Esophagus squamous epithelium (tissue), 5 donors: ENCODE data around the gene PHF12. TPM values are rescaled to one million over a fixed set of nuclear protein-coding genes. Genes with fewer than 3 reads are reported as not detected.
A peak's percentile ranks its signal among the peaks of the same experiment; 100 is the strongest.
"Not testable (repeated sequence)": the region's sequence is repeated elsewhere in the genome, so short reads cannot be mapped to it uniquely, and the experiment has no call there.

Source experiments
- DNase-seq: peaks from one replicate; lab custom pipeline; 2025; lab: John Stamatoyannopoulos, UW
- H3K27ac ChIP-seq, 4 donors: fragments of 200-600 bp; sonication (generic); one replicate each; pipeline ENCODE4 v1.5.1; 2016 to 2019; ENCODE audit warnings: mild to moderate bottlenecking in 1 of 4
- H3K27me3 ChIP-seq, 4 donors: fragments of 200-600 bp; sonication (generic); 1 replicate in 3 of 4; 2 replicates in 1 of 4; pipeline versions ENCODE4 v1.5.1 to v1.6.0; 2017 to 2021; ENCODE audit warnings: antibody characterized with exemption in 1 of 4
- H3K36me3 ChIP-seq, 3 donors: fragments of 200-600 bp; sonication (generic); one replicate each; pipeline ENCODE4 v1.5.1; 2016 to 2019
- H3K4me1 ChIP-seq, 3 donors: fragments of 200-600 bp; sonication (generic); one replicate each; pipeline ENCODE4 v1.5.1; 2017 to 2019
- H3K4me3 ChIP-seq, 4 donors: fragments of 200-600 bp; sonication (generic); 1 replicate in 3 of 4; 2 replicates in 1 of 4; pipeline ENCODE4 v1.5.1; 2016 to 2019; ENCODE audit warnings: mild to moderate bottlenecking in 2 of 4, moderate library complexity in 1 of 4
- H3K9me3 ChIP-seq, 3 donors: fragments of 200-600 bp; sonication (generic); one replicate each; pipeline ENCODE4 v1.5.1; 2016 to 2019
- POLR2A ChIP-seq, 4 donors: fragments of 450-650 bp; IDR thresholded peaks; one replicate each; pipeline ENCODE4 v1.6.1; 2017; ENCODE audit warnings: antibody characterized with exemption in 4 of 4, mild to moderate bottlenecking in 4 of 4, moderate library complexity in 3 of 4
- WGBS, 2 donors: methylation state at CpG; one replicate each; pipeline ENCODE4 v1.1.5; 2018; 5-methylcytosine and 5-hydroxymethylcytosine counted together
- intact Hi-C: fragments of 100-400 bp; cut with DNase I; formaldehyde crosslinking; loops from one replicate; pipeline ENCODE4 v1.15.0; 2022
- total RNA-seq, 4 donors: library from RNA; depleted of rRNA; stranded (reverse); fragments of >200 nt; gene quantifications; one replicate each; pipeline ENCODE4 v1.1.0, GENCODE V29; 2016
- TF ChIP-seq, protein P1 (sequence below), 6 experiments: fragments of 450-650 bp in 4 of 6; fragments of 200-600 bp in 2 of 6; sonication (generic) in 2 of 6; IDR thresholded peaks; one replicate each; pipeline ENCODE4 v1.5.1; 2016 to 2019; ENCODE audit warnings: antibody characterized with exemption in 6 of 6, mild to moderate bottlenecking in 4 of 6, moderate library complexity in 4 of 6
- donor health status: DM: yes; HTN: yes; CAD: no.

Gene PHF12
- total RNA-seq, 4 donors from 2014 or later, result 13.0 to 35.6 (median 18.8) TPM

DNA sequence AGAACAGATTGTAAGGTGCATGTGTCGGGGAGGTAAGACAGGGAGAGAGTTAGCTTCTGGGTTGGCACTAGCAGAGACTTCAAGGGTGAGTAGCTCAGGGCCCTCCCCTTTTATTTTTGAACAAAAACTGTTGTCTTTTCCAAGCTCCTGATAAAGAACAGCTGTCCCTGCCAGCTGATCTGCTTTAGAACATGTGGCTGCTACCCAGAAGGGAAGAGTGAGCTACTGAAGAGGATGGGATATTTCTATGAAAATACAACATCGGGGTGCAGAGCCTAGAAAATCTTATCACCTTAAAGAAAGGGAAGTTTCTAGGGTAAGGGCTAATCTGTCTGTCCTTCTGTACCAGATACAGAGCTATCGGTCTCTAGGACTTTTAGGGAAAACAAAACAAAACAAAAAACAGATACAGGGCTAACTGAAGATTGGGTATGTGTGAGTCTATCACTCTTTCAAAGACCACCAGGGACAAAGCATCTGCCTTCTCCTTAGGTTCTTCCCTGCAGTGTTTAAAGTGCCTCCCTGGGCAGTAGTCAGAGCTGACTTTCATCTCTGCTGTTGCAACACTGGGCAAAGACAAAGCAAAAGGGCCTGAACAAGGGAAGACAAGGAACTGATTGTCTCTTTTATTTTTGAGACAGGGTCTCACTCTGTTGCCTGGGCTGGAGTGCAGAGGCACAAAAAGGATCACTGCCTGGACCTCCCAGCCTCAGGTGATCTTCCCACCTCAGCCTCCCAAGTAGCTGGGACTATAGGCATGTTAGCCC, 43.4 kb downstream of the PHF12 start:
- DNase-seq, result no peak
- Histone ChIP-seq H3K4me3 (no peak overlapping the region), H3K9me3 (no peaks in the 10 kb centered on the region), H3K27me3 (no peaks in the 10 kb centered on the region), H3K27ac (peak overlapping the region; percentile 50 to 88 (median 81)), H3K36me3 (peaks cover 29 to 76% (median 43%) of the 10 kb centered on the region in 3 donors), H3K4me1 (peaks cover 17 to 56% (median 30%) of the 10 kb centered on the region in 3 donors)
- intact Hi-C loops, result no loop called here
- TF ChIP-seq, protein P1, sequence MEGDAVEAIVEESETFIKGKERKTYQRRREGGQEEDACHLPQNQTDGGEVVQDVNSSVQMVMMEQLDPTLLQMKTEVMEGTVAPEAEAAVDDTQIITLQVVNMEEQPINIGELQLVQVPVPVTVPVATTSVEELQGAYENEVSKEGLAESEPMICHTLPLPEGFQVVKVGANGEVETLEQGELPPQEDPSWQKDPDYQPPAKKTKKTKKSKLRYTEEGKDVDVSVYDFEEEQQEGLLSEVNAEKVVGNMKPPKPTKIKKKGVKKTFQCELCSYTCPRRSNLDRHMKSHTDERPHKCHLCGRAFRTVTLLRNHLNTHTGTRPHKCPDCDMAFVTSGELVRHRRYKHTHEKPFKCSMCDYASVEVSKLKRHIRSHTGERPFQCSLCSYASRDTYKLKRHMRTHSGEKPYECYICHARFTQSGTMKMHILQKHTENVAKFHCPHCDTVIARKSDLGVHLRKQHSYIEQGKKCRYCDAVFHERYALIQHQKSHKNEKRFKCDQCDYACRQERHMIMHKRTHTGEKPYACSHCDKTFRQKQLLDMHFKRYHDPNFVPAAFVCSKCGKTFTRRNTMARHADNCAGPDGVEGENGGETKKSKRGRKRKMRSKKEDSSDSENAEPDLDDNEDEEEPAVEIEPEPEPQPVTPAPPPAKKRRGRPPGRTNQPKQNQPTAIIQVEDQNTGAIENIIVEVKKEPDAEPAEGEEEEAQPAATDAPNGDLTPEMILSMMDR (IDR thresholded peaks at IDR 0.05), result no peak
- TF ChIP-seq POLR2A (IDR thresholded peaks at IDR 0.05), result no peak
- WGBS, 2 donors, result 73 to 86% methylated on average over 3 of the region's 3 CpGs

GRCh38 chr17:28906706-28907438, 44.4 kb downstream of the PHF12 start:
- 57 to 58% methylated on average over 5 of the region's 7 CpGs for WGBS, 2 donors

DNA sequence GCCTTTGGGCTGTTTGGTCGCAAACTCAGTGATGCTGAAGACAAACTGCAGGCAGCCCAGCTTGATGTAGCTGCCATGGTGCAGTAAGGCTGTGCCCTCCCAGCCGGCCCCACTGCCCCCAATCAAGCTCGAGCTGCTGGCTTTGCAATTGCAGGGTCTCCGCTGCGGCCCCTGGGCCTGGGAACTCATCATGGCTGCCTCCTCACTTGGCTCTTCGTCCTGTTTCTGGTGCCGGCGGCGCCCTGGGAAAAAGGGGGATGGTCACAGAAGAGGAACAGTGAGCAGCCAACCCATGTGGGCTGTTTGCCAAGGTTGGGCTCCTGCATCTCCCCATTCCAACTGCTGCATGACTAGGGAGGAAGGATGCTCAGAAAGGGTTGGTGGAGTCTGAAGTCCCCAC, 45.0 kb downstream of the PHF12 start:
- 81% methylated on average over 8 of the region's 9 CpGs; no CpG with 5 or more reads in 1 of the 2 donors for WGBS, 2 donors
- H3K4me3 ChIP-seq, result no peak overlapping the region
- H3K4me1 ChIP-seq, result peaks cover 23 to 67% (median 39%) of the 10 kb centered on the region in 3 donors
- H3K27ac ChIP-seq, result peak overlapping the region in 2 of 4 donors; percentile 32 to 80
- H3K9me3 ChIP-seq, result no peaks in the 10 kb centered on the region
- H3K36me3 ChIP-seq, result peaks cover 13 to 59% (median 30%) of the 10 kb centered on the region in 3 donors
- H3K27me3 ChIP-seq, result no peaks in the 10 kb centered on the region
- DNase-seq, result no peak
- TF ChIP-seq, protein P1 (IDR thresholded peaks at IDR 0.05), result no peak
- no peak for TF ChIP-seq POLR2A (IDR thresholded peaks at IDR 0.05)
- intact Hi-C loops, result no loop called here

More at GRCh38 chr17:28906706-28907438, 44.4 kb downstream of the PHF12 start:
- no peak for DNase-seq
- no peak overlapping the region for H3K4me3 ChIP-seq
- no peak for TF ChIP-seq POLR2A (IDR thresholded peaks at IDR 0.05)
- TF ChIP-seq, protein P1 (IDR thresholded peaks at IDR 0.05), result no peak
- no peaks in the 10 kb centered on the region for H3K9me3 ChIP-seq
- H3K27ac ChIP-seq, result peak overlapping the region in 3 of 4 donors; percentile 80 to 88 (median 82)
- peaks cover 23 to 61% (median 33%) of the 10 kb centered on the region in 3 donors for H3K4me1 ChIP-seq
- H3K27me3 ChIP-seq, result no peaks in the 10 kb centered on the region
- H3K36me3 ChIP-seq, result peaks cover 19 to 65% (median 36%) of the 10 kb centered on the region in 3 donors
- intact Hi-C loops, result no loop called here

DNA sequence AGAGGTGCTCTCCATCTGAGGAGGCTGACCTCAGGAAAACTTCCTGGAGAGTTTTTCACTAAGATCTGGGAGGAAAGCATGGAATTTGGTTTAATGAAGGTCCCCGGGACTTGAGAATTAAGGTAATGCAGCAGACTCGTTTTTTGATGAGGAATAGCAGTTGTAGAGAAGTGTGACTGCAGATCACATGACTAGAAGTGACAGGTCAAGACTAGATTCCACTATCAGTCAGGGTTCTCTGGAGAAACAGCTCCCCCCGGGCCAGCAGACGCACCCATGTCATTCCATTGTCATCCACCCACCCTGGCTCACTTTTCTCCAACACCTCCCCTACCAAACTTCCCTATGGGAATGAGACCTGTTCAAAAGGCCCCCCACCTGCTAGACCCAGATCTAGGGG, 46.5 kb downstream of the PHF12 start:
- H3K9me3 ChIP-seq, result no peaks in the 10 kb centered on the region
- peaks cover 7 to 50% (median 15%) of the 10 kb centered on the region in 3 donors for H3K36me3 ChIP-seq
- no peaks in the 10 kb centered on the region for H3K27me3 ChIP-seq
- H3K4me1 ChIP-seq, result peaks cover 23 to 74% (median 43%) of the 10 kb centered on the region in 3 donors
- DNase-seq, result no peak
- 21 to 46% methylated on average over 4 of the region's 4 CpGs for WGBS, 2 donors
- no peak overlapping the region for H3K4me3 ChIP-seq
- intact Hi-C loops, result no loop called here
- TF ChIP-seq, protein P1 (IDR thresholded peaks at IDR 0.05), result no peak
- TF ChIP-seq POLR2A (IDR thresholded peaks at IDR 0.05), result no peak
- H3K27ac ChIP-seq, result no peak overlapping the region

- 30 to 60% methylated on average over 3 to 5 of the region's 5 CpGs for WGBS, 2 donors
- Histone ChIP-seq H3K36me3 (peaks cover 7 to 37% (median 10%) of the 10 kb centered on the region in 3 donors), H3K4me3 (peak overlapping the region in 2 of 4 donors; percentile 85 to 92), H3K4me1 (peaks cover 16 to 74% (median 35%) of the 10 kb centered on the region in 3 donors), H3K27ac (peak overlapping the region; percentile 29 to 95 (median 88))
- intact Hi-C loops, DNase-seq, H3K27me3 ChIP-seq, H3K9me3 ChIP-seq: not testable (repeated sequence)
These were observed 47.8 kb downstream of the PHF12 start for GRCh38 chr17:28903546-28903841.
